ENCODE results near the gene NT5C3B. TPM values are rescaled to one million over a fixed set of nuclear protein-coding genes. Genes with fewer than 3 reads are reported as not detected.

The NT5C3B gene
- total RNA-seq, 2 experiments from 2014 or later = 53.0 to 56.0 TPM

Other genes with a start within 250 kb of the NT5C3B start
- not detected for gene KRT14, start 249.3 kb downstream of the NT5C3B start, total RNA-seq
- not detected for gene KRT16, start 223.5 kb downstream of the NT5C3B start, total RNA-seq
- gene KRT17, start 211.7 kb downstream of the NT5C3B start, total RNA-seq = under 1 TPM in 1 of 2 experiments, not detected in 1; 0.27 TPM
- gene EIF1, start 147.3 kb downstream of the NT5C3B start, total RNA-seq = 1,000 to 10,000 TPM; 1,395 to 1,415 TPM
- not detected for gene GAST, start 123.9 kb downstream of the NT5C3B start, total RNA-seq
- under 1 TPM; 0.10 to 0.25 TPM for gene HAP1, start 101.6 kb downstream of the NT5C3B start, total RNA-seq
- gene JUP, start 49.5 kb downstream of the NT5C3B start, total RNA-seq = under 1 TPM; 0.42 to 0.55 TPM
- gene P3H4, start 24.3 kb downstream of the NT5C3B start, total RNA-seq = 1 to 10 TPM; 3.3 to 3.7 TPM
- gene FKBP10, start 23.2 kb downstream of the NT5C3B start, total RNA-seq = 1 to 10 TPM; 1.7 to 2.1 TPM
- under 1 TPM; 0.08 to 0.17 TPM for gene KLHL10, start 1.6 kb upstream of the NT5C3B start, total RNA-seq
- 10 to 100 TPM; 23.2 to 23.8 TPM for gene KLHL11, start 29.2 kb upstream of the NT5C3B start, total RNA-seq
- gene ACLY, start 82.7 kb upstream of the NT5C3B start, total RNA-seq = 100 to 1,000 TPM; 204 to 215 TPM
- under 1 TPM; 0.27 to 0.38 TPM for gene ODAD4, start 94.4 kb upstream of the NT5C3B start, total RNA-seq
- 10 to 100 TPM; 66.8 to 67.6 TPM for gene CNP, start 130.6 kb upstream of the NT5C3B start, total RNA-seq
- gene DNAJC7, start 181.2 kb upstream of the NT5C3B start, total RNA-seq = 100 to 1,000 TPM in 1 of 2 experiments, 10 to 100 TPM in 1; 99.1 to 108 TPM
- 10 to 100 TPM; 27.1 to 29.6 TPM for gene NKIRAS2, start 183.9 kb upstream of the NT5C3B start, total RNA-seq
- under 1 TPM; 0.04 to 0.08 TPM for gene C17orf113, start 214.4 kb upstream of the NT5C3B start, total RNA-seq

Data from activated CD8-positive, alpha-beta memory T cell treated with anti-CD3 and anti-CD28 coated beads for 36 hours (primary cell).